ENCODE results near the gene KCNMB2.
"Not testable (repeated sequence)": the region's sequence is repeated elsewhere in the genome, so short reads cannot be mapped to it uniquely, and the experiment has no call there.

KCNMB2 gene

DNA sequence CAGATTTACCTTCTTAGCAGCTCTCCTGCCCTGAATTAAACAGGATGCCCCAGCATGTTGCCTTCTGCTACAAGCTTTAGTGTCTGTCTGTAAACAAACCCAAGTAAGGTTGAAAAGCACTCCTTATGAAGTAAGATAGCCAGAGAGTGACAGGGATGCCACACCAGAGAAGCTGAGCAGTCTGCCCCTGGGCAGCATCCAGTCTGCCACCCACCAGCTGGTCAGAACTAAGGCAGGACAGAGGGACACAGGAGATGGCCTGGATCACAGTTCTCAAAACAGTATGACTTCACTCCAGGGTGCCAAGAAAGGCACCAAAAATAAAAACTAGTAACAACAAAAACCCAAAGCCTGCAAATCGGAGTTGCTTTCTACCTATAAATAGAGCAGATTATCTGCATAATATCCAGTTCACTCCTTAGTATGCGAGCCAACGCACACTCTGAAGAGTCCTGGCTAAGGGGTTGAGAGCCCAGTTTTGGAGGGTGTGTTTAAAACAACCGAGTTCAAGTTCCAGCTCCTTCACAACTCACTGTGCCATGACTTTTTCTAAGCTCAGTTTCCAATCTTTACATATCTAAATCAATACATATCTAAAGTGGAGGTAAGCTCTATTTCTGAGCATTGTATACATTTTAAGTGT is 198.9 kb downstream of the KCNMB2 start:
- H3K4me3 ChIP-seq (ENCODE audit: low read depth, low read length), result no peak overlapping the region
- no peak for TF ChIP-seq CTCF (IDR thresholded peaks at IDR 0.05; ENCODE audit: borderline replicate concordance, insufficient read depth, low read depth, low read length)

DNA sequence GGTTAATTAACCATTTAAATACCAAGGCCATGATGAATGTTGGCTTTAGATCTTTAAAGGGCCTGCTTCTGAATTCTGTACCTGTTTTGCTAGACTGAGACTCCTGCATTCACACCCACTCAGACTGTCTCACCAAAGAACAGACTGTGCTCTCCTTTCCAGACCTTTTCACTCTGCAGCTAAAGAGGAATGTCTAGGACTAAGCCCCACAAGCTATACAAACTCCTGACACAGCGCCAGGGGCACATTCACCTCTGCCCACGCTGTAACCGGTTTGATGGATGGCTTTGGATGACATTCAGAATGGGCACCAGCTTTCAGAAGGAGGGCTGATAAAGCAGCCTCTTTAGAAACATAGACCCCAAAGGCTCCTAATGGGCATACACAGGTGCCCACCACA is 200.1 kb downstream of the KCNMB2 start:
- H3K4me3 ChIP-seq (ENCODE audit: low read depth, low read length), result no peak overlapping the region
- TF ChIP-seq CTCF (IDR thresholded peaks at IDR 0.05; ENCODE audit: borderline replicate concordance, insufficient read depth, low read depth, low read length), result no peak

DNA sequence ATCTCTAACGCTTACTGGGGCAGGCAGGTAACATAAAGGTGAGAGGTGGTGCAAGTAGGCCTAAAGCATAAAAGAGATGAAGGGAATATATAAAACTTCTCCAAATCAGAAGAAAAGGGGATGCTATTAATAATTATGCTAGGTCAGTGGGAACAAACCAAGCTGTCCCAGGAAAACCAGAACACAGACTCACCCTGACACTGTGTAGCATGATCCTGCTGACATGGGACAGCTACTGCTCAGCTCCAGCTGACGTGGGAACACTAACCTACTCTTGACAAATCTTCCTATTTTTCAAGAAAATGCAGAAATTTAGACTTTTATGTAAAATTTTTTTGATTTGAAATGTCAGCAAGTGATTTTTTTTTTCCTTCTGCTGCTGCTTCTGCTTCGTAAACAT is 203.5 kb downstream of the KCNMB2 start:
- TF ChIP-seq CTCF (IDR thresholded peaks at IDR 0.05; ENCODE audit: borderline replicate concordance, insufficient read depth, low read depth, low read length), result no peak
- H3K4me3 ChIP-seq (ENCODE audit: low read depth, low read length), result no peak overlapping the region

DNA sequence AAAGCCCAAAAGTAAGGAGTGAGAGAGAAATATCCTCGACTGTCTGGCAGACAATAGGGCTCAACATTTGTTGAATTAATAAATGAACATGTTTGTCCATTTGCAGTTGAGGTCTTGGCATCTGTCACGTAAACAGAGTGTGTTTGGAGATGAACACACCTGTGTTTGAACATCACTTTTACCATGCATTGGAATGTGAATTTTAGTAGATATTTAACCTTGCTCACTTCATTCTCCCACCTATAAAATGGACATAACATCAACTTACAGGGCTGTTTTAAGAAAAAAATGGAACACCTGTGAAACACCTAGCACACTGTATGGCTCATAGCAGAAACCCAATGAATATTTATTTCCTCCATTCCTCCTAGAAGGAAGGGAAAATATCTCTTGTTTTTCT is 204.8 kb downstream of the KCNMB2 start:
- TF ChIP-seq CTCF (IDR thresholded peaks at IDR 0.05; ENCODE audit: borderline replicate concordance, insufficient read depth, low read depth, low read length), result no peak

GRCh38 chr3:178743297-178743696 is 207.1 kb downstream of the KCNMB2 start:
- no peak for TF ChIP-seq CTCF (IDR thresholded peaks at IDR 0.05; ENCODE audit: borderline replicate concordance, insufficient read depth, low read depth, low read length)

More for the DNA sequence above, 204.8 kb downstream of the KCNMB2 start:
- H3K4me3 ChIP-seq (ENCODE audit: low read depth, low read length), result no peak overlapping the region

DNA sequence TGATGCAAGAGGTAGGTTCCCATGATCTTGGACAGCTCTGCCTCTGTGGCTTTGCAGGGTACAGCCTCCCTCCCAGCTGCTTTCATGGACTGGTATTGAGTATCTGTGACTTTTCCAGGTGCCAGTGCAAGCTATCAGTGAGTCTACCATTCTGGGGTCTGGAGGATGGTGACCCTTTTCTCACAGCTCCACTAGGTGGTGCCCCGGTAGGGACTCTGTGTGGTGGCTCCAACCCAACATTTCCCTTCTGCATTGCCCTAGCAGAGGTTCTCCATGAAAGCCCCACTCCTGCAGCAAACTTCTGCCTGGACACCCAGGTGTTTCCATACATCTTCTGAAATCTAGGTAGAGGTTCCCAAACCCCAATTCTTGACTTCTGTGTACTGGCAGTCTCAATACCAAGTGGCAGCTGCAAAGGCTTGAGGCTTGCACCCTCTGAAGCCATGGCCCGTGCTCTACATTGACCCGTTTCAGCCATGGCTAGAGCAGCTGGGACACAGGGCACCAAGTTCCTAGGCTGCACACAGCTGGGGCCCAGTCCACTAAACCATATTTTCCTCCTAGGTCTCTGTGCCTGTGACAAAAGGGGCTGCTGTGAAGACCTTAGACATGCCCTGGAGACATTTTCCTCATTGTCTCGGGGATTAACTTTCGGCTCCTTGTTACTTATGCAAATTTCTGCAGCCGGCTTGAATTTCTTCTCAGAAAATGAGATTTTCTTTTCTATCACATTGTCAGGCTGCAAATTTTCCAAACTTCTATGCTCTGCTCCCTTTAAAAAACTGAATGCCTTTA is 209.8 kb downstream of the KCNMB2 start:
- not testable (repeated sequence) for H3K4me3 ChIP-seq (ENCODE audit: low read depth, low read length)

More at GRCh38 chr3:178743297-178743696, 207.1 kb downstream of the KCNMB2 start:
- no peak overlapping the region for H3K4me3 ChIP-seq (ENCODE audit: low read depth, low read length)

DNA sequence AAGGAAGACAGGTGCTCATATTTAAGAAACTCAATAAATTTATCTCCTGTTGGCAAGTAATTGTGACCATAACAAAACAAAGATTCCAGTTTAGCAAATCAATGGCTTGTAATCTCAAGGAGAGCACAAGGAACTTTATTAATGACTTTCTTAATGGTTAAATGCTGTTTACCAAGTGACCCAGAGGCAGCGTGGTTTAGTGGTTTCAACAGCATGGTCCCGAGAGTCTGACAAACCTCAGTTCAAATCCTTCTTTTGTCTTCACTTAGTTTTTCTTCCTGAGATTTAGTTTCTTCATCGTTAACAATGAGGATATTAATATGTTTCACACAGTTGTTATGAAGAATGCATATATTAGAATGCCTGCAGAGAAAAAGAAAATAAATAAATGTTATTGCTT is 212.6 kb downstream of the KCNMB2 start:
- TF ChIP-seq CTCF (IDR thresholded peaks at IDR 0.05; ENCODE audit: borderline replicate concordance, insufficient read depth, low read depth, low read length), result no peak
- H3K4me3 ChIP-seq (ENCODE audit: low read depth, low read length), result no peak overlapping the region
